NCI-H82 treated with DMSO at 0.1 percent for 48 hours (cell line): ENCODE data around the gene CHEK1.
"Not testable (repeated sequence)": the region's sequence is repeated elsewhere in the genome, so short reads cannot be mapped to it uniquely, and the experiment has no call there.

Source experiments
- DNase-seq: peaks from one replicate; lab custom pipeline; 2025; ENCODE audit not compliant: unreplicated experiment; lab: John Stamatoyannopoulos, UW

CHEK1 gene

GRCh38 chr11:125690006-125690405, 65.0 kb downstream of the CHEK1 start:
- DNase-seq: no peak

- no peak for DNase-seq
Observed at GRCh38 chr11:125692887-125693286, 67.9 kb downstream of the CHEK1 start.

DNA sequence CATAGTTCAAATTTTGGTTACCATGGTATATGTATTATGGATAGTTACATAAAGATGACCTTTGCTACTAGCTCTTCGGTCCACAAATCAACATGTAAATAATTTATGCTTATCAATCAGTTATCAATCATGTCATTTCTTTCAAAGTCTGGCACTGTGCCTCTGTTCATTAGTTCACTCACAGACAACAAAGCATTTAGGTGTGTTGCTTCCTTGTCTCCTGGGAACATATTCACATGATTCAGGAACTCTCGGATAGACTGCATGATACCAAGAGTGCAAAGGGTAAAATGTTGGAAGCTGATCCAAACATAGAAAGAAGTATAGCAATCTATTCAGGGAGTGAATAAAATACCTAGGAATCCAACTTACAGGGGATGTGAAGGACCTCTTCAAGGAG, 70.0 kb downstream of the CHEK1 start:
- no peak for DNase-seq

DNA sequence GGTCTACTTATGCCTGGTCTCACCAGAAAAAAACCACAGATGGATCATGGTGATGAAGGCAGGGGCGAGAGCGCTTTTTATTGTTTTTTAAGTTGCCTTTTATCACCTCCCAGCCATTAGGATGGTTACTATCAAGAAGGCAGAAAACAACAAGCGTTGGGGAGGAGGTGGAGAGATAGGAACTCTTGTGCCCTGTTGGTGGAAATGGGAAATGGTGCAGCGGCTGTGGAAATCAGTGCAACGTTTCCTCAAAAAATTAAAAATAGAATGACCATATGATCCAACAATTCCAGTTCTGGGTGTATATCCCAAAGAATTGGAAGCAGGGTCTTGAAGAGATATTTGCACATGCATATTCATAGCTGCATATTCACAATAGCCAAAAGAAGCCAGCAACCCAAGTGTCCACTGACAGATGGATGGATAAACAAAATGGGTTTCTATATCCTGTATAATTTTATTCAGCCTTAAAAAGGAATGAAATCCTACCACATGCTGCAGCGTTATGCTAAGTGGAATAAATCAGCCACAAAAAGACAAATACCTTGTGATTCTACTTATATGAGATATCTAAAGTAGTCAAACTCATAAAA, 76.2 kb downstream of the CHEK1 start:
- no peak for DNase-seq

GRCh38 chr11:125701858-125702621, 77.1 kb downstream of the CHEK1 start:
- DNase-seq: no peak

- DNase-seq: not testable (repeated sequence)
Observed at GRCh38 chr11:125704686-125705085, 79.7 kb downstream of the CHEK1 start.

GRCh38 chr11:125720781-125721180, 95.8 kb downstream of the CHEK1 start:
- no peak for DNase-seq

DNA sequence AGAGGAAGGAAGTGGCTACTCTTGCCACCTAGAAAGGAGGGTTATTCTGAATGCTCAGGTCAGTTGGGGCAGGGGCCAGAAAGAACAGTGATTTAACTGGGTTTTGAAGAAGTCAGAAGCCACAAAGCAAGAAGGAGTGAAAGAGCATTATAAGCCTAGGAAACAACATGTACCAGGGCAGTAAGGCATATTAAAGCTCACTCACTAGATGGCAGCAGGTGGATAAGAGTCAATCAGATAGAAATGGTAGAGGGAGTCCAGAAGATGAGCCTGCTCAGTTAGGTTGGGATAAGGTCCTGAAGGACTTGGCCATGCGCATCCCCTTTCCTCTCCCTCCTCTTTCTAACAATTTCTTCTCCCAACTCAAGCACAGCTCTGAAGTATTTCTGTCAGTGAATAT, 99.2 kb downstream of the CHEK1 start:
- DNase-seq: no peak
